HG03139 (cell line): ENCODE measurements around the gene ANKRD52.
"Not testable (repeated sequence)": the region's sequence is repeated elsewhere in the genome, so short reads cannot be mapped to it uniquely, and the experiment has no call there.

Experiments used
- ATAC-seq: cut with Tn5 transposase; IDR thresholded peaks from one replicate; pipeline ENCODE4 v1.9.1; 2021; ENCODE audit not compliant: unreplicated experiment

The ANKRD52 gene

GRCh38 chr12:56258068-56258819 is at the start of gene ANKRD52:
ANKRD52 (minus strand) TSS chr12:56258384; CDS start chr12:56258269, 115 bp downstream.
- ATAC-seq: peak; percentile 94

GRCh38 chr12:56307221-56307965 is 49.2 kb upstream of the ANKRD52 start:
- no peak for ATAC-seq

- no peak for ATAC-seq
Measured at GRCh38 chr12:56304872-56305590, 46.8 kb upstream of the ANKRD52 start.

- ATAC-seq: no peak
Measured at GRCh38 chr12:56304276-56304675, 46.1 kb upstream of the ANKRD52 start.

- ATAC-seq: no peak
Measured at GRCh38 chr12:56300644-56301464, 42.7 kb upstream of the ANKRD52 start.

GRCh38 chr12:56299853-56300643 is 41.9 kb upstream of the ANKRD52 start, which contains the start of gene CS:
CS (minus strand) TSS chr12:56300330; CDS start chr12:56300201, 129 bp downstream.
- peak; percentile 92 for ATAC-seq

GRCh38 chr12:56299308-56299852 is 41.2 kb upstream of the ANKRD52 start:
- no peak for ATAC-seq

GRCh38 chr12:56298828-56299227 is 40.6 kb upstream of the ANKRD52 start:
- no peak for ATAC-seq

- no peak for ATAC-seq
Measured at GRCh38 chr12:56297400-56297799, 39.2 kb upstream of the ANKRD52 start.

GRCh38 chr12:56296295-56296694 is 38.1 kb upstream of the ANKRD52 start:
- ATAC-seq: no peak

- no peak for ATAC-seq
Measured at GRCh38 chr12:56293795-56294194, 35.6 kb upstream of the ANKRD52 start.

GRCh38 chr12:56288705-56289387 is 30.7 kb upstream of the ANKRD52 start:
- no peak for ATAC-seq

- ATAC-seq: no peak
Measured at GRCh38 chr12:56286044-56286830, 28.1 kb upstream of the ANKRD52 start.

- ATAC-seq: not testable (repeated sequence)
Measured at GRCh38 chr12:56284263-56284662, 26.1 kb upstream of the ANKRD52 start.

- no peak for ATAC-seq
Measured at GRCh38 chr12:56282579-56282978, 24.4 kb upstream of the ANKRD52 start.

GRCh38 chr12:56282030-56282429 is 23.8 kb upstream of the ANKRD52 start:
- ATAC-seq: no peak

GRCh38 chr12:56280849-56281248 is 22.7 kb upstream of the ANKRD52 start:
- no peak for ATAC-seq

GRCh38 chr12:56278905-56279304 is 20.7 kb upstream of the ANKRD52 start:
- no peak for ATAC-seq
